Neural cell (in vitro differentiated cells): ENCODE data around the gene SYT1.

Source experiments
- EP300 ChIP-seq: fragments of 450-650 bp; conservative IDR thresholded peaks from 2 replicates; pipeline ENCODE4 v1.6.1; 2014; ENCODE audit warnings: antibody characterized with exemption, mild to moderate bottlenecking, moderate library complexity; ENCODE audit not compliant: poor library complexity, severe bottlenecking
- EZH2 ChIP-seq: fragments of 200-600, 300-800 bp; shearing (Covaris generic), sonication (generic); IDR thresholded peaks from 2 replicates; pipeline ENCODE4 v1.6.1; 2014; ENCODE audit warnings: antibody characterized with exemption, low read length, borderline replicate concordance, mild to moderate bottlenecking; ENCODE audit not compliant: insufficient read depth, poor library complexity, severe bottlenecking
- MXI1 ChIP-seq: fragments of 450-650 bp; conservative IDR thresholded peaks from 2 replicates; pipeline ENCODE4 v1.6.1; 2014; ENCODE audit warnings: antibody characterized with exemption, mild to moderate bottlenecking; ENCODE audit not compliant: poor library complexity, severe bottlenecking
- POLR2AphosphoS5 ChIP-seq: IDR thresholded peaks from 2 replicates; pipeline ENCODE4 v1.6.1; 2012
- REST ChIP-seq: IDR thresholded peaks from 2 replicates; pipeline ENCODE4 v1.6.1; 2012; ENCODE audit warnings: borderline replicate concordance
- TF ChIP-seq, protein P1 (sequence below): fragments of 450-650 bp; IDR thresholded peaks from 2 replicates; pipeline ENCODE4 v1.5.1; 2014; ENCODE audit warnings: antibody characterized with exemption, mild to moderate bottlenecking, moderate library complexity; ENCODE audit not compliant: poor library complexity, severe bottlenecking

GRCh38 chr12:79128956-79129355 is 264.4 kb downstream of the SYT1 start:
- TF ChIP-seq, protein P1, sequence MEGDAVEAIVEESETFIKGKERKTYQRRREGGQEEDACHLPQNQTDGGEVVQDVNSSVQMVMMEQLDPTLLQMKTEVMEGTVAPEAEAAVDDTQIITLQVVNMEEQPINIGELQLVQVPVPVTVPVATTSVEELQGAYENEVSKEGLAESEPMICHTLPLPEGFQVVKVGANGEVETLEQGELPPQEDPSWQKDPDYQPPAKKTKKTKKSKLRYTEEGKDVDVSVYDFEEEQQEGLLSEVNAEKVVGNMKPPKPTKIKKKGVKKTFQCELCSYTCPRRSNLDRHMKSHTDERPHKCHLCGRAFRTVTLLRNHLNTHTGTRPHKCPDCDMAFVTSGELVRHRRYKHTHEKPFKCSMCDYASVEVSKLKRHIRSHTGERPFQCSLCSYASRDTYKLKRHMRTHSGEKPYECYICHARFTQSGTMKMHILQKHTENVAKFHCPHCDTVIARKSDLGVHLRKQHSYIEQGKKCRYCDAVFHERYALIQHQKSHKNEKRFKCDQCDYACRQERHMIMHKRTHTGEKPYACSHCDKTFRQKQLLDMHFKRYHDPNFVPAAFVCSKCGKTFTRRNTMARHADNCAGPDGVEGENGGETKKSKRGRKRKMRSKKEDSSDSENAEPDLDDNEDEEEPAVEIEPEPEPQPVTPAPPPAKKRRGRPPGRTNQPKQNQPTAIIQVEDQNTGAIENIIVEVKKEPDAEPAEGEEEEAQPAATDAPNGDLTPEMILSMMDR = no peak
- no peak for TF ChIP-seq POLR2AphosphoS5
- no peak for TF ChIP-seq REST
- no peak for TF ChIP-seq EP300
- TF ChIP-seq EZH2 = no peak
- TF ChIP-seq MXI1 = no peak
